PC-3 (cell line): ENCODE results near the gene MASP2.

Experiments
- EZH2 ChIP-seq: fragments of 300-600 bp; sonication (generic); IDR thresholded peaks from one replicate; pipeline ENCODE4 v1.6.1; 2017; ENCODE audit warnings: antibody characterized with exemption, mild to moderate bottlenecking, low read length; ENCODE audit not compliant: unreplicated experiment
- TF ChIP-seq, protein P1 (sequence below): fragments of 300-600 bp; sonication (generic); conservative IDR thresholded peaks from 2 replicates; pipeline ENCODE4 v1.5.1; 2017; ENCODE audit warnings: antibody characterized with exemption, low read depth, mild to moderate bottlenecking, low read length

DNA sequence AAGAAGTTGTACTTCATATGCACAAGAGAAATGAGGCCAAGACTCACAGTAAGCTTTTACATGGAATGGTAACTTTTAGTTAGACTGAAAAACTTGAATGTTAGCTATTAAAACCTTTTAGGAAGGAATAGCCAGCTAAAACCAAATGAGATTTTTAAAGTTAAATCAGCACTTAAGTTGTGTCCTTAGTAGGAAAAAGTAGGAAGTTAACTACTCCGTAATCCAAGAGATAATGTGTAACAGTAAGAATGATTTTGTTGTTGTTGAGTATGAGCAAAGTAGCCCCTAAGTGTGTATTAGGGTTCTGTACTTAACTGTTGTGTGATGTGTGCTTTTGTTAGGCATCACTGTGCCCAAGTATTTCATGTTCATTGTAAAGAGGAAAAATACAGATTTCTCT, 21.4 kb downstream of the MASP2 start:
- TF ChIP-seq, protein P1, sequence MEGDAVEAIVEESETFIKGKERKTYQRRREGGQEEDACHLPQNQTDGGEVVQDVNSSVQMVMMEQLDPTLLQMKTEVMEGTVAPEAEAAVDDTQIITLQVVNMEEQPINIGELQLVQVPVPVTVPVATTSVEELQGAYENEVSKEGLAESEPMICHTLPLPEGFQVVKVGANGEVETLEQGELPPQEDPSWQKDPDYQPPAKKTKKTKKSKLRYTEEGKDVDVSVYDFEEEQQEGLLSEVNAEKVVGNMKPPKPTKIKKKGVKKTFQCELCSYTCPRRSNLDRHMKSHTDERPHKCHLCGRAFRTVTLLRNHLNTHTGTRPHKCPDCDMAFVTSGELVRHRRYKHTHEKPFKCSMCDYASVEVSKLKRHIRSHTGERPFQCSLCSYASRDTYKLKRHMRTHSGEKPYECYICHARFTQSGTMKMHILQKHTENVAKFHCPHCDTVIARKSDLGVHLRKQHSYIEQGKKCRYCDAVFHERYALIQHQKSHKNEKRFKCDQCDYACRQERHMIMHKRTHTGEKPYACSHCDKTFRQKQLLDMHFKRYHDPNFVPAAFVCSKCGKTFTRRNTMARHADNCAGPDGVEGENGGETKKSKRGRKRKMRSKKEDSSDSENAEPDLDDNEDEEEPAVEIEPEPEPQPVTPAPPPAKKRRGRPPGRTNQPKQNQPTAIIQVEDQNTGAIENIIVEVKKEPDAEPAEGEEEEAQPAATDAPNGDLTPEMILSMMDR, result no peak
- no peak for TF ChIP-seq EZH2
